Thyroid gland (tissue), 4 donors: Measurements from ENCODE around the gene RGL3.
"Not testable (repeated sequence)": the region's sequence is repeated elsewhere in the genome, so short reads cannot be mapped to it uniquely, and the experiment has no call there.

Experiments used
- CTCF ChIP-seq, 6 experiments: fragments of 200-600 bp in 3 of 6; fragments of 450-650 bp in 3 of 6; sonication (generic) in 3 of 6; IDR thresholded peaks; one replicate each; pipeline ENCODE4 v1.5.1; 2016 to 2019; ENCODE audit warnings: antibody characterized with exemption in 6 of 6, mild to moderate bottlenecking in 2 of 6, inconsistent platforms in 1 of 6, moderate library complexity in 1 of 6
- POLR2A ChIP-seq, 2 donors: fragments of 450-650 bp; IDR thresholded peaks; one replicate each; pipeline ENCODE4 v1.6.1; 2017; ENCODE audit warnings: antibody characterized with exemption in 2 of 2, mild to moderate bottlenecking in 2 of 2, moderate library complexity in 1 of 2

- TF ChIP-seq CTCF, POLR2A (IDR thresholded peaks at IDR 0.05): not testable (repeated sequence)
Measured at GRCh38 chr19:11354102-11354501, 65.0 kb downstream of the RGL3 start.
